RWPE2 (cell line): Measurements from ENCODE around the gene GLIPR2.
"Not testable (repeated sequence)": the region's sequence is repeated elsewhere in the genome, so short reads cannot be mapped to it uniquely, and the experiment has no call there.

ENCODE experiments used
- ATAC-seq: fragments of 200-7000 bp; cut with Tn5 transposase; 3 replicates; pipeline ENCODE4 v1.9.1; 2021; ENCODE audit warnings: low read depth
- DNase-seq: peaks from one replicate; pipeline ENCODE4 v3.0.0-alpha.2; 2020; ENCODE audit warnings: low spot score
- H3K27ac ChIP-seq: fragments of 450-650 bp; 2 replicates; pipeline ENCODE4 v1.5.1; 2017; ENCODE audit warnings: mild to moderate bottlenecking; ENCODE audit not compliant: poor library complexity, severe bottlenecking
- H3K27me3 ChIP-seq: fragments of 250-450 bp; sonication (Bioruptor Pico); 2 replicates; pipeline ENCODE4 v1.5.1; 2021; ENCODE audit warnings: mild to moderate bottlenecking, moderate library complexity; ENCODE audit not compliant: insufficient read depth, poor library complexity, severe bottlenecking
- H3K36me3 ChIP-seq: fragments of 250-450 bp; sonication (Bioruptor Pico); 2 replicates; pipeline ENCODE4 v1.5.1; 2020; ENCODE audit warnings: low read depth, mild to moderate bottlenecking, moderate library complexity
- H3K4me1 ChIP-seq: fragments of 250-450 bp; sonication (Bioruptor Pico); 2 replicates; pipeline ENCODE4 v1.5.1; 2021; ENCODE audit warnings: mild to moderate bottlenecking, moderate library complexity; ENCODE audit not compliant: insufficient read depth, poor library complexity, severe bottlenecking
- H3K4me3 ChIP-seq: fragments of 250-450 bp; sonication (Bioruptor Pico); 2 replicates; pipeline ENCODE4 v1.5.1; 2021; ENCODE audit warnings: mild to moderate bottlenecking, moderate library complexity; ENCODE audit not compliant: severe bottlenecking
- H3K9me3 ChIP-seq: fragments of 250-450 bp; sonication (Bioruptor Pico); 2 replicates; pipeline ENCODE4 v1.5.1; 2021; ENCODE audit warnings: mild to moderate bottlenecking, moderate library complexity; ENCODE audit not compliant: severe bottlenecking
- TF ChIP-seq, protein P1 (sequence below): fragments of 450-650 bp; IDR thresholded peaks from one replicate; pipeline ENCODE4 v1.5.1; 2017; ENCODE audit warnings: mild to moderate bottlenecking, moderate library complexity; ENCODE audit not compliant: poor library complexity, severe bottlenecking

Gene GLIPR2

DNA sequence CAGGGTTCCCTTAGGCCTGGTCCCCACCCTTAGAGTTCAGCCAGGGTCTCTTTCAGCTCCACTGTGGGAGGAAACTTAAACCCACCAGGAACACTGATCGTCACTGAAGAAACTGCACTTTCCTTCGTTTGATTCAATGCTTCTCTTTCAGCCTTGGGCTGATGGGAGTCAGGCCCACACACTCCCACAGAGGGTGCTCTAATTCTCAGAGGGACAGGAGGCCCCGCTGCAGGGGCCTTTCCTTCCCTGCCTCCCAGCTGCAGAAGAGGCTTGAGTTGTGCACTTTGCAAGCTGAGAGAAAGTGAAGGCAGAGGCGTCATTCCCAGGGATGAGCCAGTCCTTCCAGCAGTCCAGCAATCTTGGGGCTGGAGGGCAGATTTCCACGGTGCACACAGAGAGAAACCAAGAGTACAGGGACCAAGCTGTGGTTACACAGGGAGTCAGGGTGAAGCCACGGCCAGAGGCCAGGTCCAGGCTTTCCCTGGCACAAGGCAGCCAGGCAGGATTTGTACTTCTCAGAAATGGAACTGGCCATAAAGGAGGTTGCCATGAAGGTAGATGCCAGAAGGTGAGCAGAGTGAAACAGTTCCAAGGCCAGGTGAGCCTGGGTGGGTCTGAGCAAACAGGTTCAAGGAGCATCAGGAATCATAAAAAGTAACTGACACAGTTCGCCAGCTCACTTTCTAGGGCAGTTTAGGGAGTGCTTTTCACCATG is 10.4 kb upstream of the GLIPR2 start:
- Histone ChIP-seq H3K4me3 (no peak overlapping the region), H3K27me3 (no peaks in the 10 kb centered on the region), H3K36me3 (no peaks in the 10 kb centered on the region), H3K4me1 (no peaks in the 10 kb centered on the region), H3K9me3 (no peaks in the 10 kb centered on the region), H3K27ac (no peak overlapping the region)
- TF ChIP-seq, protein P1, sequence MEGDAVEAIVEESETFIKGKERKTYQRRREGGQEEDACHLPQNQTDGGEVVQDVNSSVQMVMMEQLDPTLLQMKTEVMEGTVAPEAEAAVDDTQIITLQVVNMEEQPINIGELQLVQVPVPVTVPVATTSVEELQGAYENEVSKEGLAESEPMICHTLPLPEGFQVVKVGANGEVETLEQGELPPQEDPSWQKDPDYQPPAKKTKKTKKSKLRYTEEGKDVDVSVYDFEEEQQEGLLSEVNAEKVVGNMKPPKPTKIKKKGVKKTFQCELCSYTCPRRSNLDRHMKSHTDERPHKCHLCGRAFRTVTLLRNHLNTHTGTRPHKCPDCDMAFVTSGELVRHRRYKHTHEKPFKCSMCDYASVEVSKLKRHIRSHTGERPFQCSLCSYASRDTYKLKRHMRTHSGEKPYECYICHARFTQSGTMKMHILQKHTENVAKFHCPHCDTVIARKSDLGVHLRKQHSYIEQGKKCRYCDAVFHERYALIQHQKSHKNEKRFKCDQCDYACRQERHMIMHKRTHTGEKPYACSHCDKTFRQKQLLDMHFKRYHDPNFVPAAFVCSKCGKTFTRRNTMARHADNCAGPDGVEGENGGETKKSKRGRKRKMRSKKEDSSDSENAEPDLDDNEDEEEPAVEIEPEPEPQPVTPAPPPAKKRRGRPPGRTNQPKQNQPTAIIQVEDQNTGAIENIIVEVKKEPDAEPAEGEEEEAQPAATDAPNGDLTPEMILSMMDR, result no peak
- DNase-seq (no peak), ATAC-seq (no peak)

DNA sequence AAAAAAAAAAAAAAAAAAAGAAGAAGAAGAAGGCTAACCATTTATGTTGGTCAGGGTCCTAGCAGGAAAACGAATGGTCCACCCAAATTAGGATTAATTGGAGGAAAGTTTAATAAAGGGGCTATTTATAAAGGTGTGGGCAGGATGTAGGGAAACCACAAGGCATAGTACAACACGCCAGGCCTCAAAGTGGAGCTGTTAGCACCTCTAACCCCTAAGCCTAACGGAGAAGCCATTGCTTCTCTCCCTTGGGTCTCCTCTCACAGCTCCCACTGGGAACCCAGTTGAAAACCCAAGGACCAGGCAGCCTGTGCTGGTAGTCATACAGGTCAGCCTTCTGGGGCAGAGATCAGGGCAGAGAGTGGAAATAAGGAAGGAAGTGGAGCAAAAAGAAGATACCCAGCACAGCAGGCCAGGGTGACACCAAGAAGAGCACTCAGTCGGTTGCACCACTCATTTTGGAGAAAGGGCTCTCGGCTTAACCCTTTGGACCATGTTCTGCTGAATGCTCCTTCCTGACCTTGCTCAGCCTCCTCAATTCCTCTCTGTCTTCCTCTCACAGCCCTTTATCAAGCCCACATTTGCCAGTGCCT is 8.8 kb upstream of the GLIPR2 start:
- Histone ChIP-seq H3K4me1 (peaks cover 5% of the 10 kb centered on the region), H3K27ac (no peak overlapping the region), H3K9me3 (no peaks in the 10 kb centered on the region), H3K4me3 (no peak overlapping the region), H3K27me3 (no peaks in the 10 kb centered on the region), H3K36me3 (no peaks in the 10 kb centered on the region)
- no peak for DNase-seq
- TF ChIP-seq, protein P1, result no peak
- ATAC-seq, result no peak

DNA sequence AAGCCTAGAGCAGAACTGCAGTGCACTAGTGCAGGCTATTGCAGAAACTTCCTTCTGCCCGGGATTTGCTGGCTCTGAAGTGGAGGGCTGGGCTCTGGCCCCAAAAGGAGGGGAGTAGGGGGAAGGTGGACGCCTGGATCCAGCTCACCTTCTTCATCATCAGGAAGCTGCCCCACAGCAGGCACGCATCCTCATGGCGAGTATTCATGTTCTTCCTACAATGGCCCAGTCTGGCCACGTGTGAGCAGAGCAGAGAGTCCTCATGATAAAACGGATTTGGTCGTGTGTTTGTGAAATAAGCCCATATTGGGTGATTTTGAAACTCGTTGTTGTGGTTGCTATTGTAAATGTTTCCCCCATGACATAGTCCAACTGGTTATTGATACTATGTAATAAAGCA is 8.2 kb upstream of the GLIPR2 start:
- H3K4me1 ChIP-seq, result peaks cover 5% of the 10 kb centered on the region
- H3K4me3 ChIP-seq, result no peak overlapping the region
- no peak overlapping the region for H3K27ac ChIP-seq
- no peak for DNase-seq
- TF ChIP-seq, protein P1, result no peak
- no peaks in the 10 kb centered on the region for H3K27me3 ChIP-seq
- no peaks in the 10 kb centered on the region for H3K9me3 ChIP-seq
- H3K36me3 ChIP-seq, result no peaks in the 10 kb centered on the region
- no peak for ATAC-seq

DNA sequence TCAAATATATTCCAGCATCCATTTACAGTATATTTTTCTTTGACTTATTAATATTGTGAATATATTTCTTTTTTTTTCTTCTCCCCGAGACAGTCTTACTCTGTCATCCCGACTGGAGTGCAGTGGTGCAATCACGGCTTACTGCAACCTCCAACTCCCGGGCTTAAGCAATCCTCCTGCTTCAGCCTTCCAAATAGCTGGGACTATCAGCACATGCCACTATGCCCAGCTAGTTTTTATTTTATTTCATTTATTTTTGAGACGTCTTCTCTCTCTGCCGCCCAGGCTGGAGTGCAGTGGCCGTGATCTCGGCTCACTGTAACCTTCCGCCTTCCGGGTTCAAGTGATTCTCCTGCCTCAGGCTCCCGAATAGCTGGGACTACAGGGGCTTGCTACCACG is 7.4 kb upstream of the GLIPR2 start:
- H3K9me3 ChIP-seq, result no peaks in the 10 kb centered on the region
- H3K36me3 ChIP-seq, result no peaks in the 10 kb centered on the region
- no peaks in the 10 kb centered on the region for H3K27me3 ChIP-seq
- peaks cover 5% of the 10 kb centered on the region for H3K4me1 ChIP-seq
- DNase-seq (no peak), ATAC-seq (no peak)
- H3K4me3 ChIP-seq, result no peak overlapping the region
- no peak overlapping the region for H3K27ac ChIP-seq
- TF ChIP-seq, protein P1, result no peak

DNA sequence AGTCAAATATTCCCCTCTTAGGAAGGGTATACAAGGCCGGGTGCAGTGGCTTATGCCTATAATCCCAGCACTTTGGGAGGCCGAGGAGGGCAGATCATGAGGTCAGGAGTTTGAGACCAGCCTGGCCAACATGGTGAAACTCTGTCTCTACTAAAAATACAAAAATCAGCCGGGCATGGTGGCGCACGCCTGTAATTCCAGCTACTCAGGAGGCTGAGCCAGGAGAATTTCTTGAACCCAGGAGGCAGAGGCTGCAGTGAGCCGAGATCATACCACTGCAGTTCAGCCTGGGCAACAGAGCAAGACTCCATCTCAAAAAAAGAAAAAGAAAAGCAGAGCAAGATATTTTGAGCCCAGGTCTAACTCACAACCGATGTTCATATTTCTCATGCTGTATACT is 4.9 kb upstream of the GLIPR2 start:
- not testable (repeated sequence) for H3K9me3 ChIP-seq, H3K36me3 ChIP-seq, ATAC-seq, DNase-seq, H3K27ac ChIP-seq, H3K4me3 ChIP-seq, H3K27me3 ChIP-seq, H3K4me1 ChIP-seq
